BLaER1 treated with 17β-estradiol and CSF1 and Interleukin-3, amounts not matched to agents 10 nM and 100 nM (cell line): Measurements from ENCODE around the gene CDKAL1.

ENCODE experiments used
- H3K27ac ChIP-seq, 11 experiments: shearing (Covaris generic); formaldehyde crosslinking; 2 replicates each; pipeline ENCODE4 v1.8.1; 2022
- H3K27me3 ChIP-seq, 11 experiments: shearing (Covaris generic); formaldehyde crosslinking; 2 replicates each; pipeline ENCODE4 v1.8.1; 2022
- H3K36me3 ChIP-seq, 11 experiments: shearing (Covaris generic); formaldehyde crosslinking; 2 replicates each; pipeline ENCODE4 v1.8.1; 2022
- H3K4me1 ChIP-seq, 10 experiments: shearing (Covaris generic); formaldehyde crosslinking; 2 replicates each; pipeline ENCODE4 v1.8.1; 2022
- H3K4me2 ChIP-seq, 11 experiments: shearing (Covaris generic); formaldehyde crosslinking; 2 replicates each; pipeline ENCODE4 v1.8.1; 2022
- H3K4me3 ChIP-seq, 10 experiments: shearing (Covaris generic); formaldehyde crosslinking; 2 replicates each; pipeline ENCODE4 v1.8.1; 2022
- H3K9ac ChIP-seq, 11 experiments: shearing (Covaris generic); formaldehyde crosslinking; 2 replicates each; pipeline ENCODE4 v1.8.1; 2022
- H3K9me3 ChIP-seq, 11 experiments: shearing (Covaris generic); formaldehyde crosslinking; replicated peaks in 1 of 11; 2 replicates each; pipeline ENCODE4 v1.8.1; 2022
- H4K20me1 ChIP-seq, 11 experiments: shearing (Covaris generic); formaldehyde crosslinking; 2 replicates each; pipeline ENCODE4 v1.8.1; 2022
- Cebpa-rat ChIP-seq, 11 experiments: shearing (Covaris generic); IDR thresholded peaks; 2 replicates each; pipeline ENCODE4 v1.8.1; 2022

Gene CDKAL1

DNA sequence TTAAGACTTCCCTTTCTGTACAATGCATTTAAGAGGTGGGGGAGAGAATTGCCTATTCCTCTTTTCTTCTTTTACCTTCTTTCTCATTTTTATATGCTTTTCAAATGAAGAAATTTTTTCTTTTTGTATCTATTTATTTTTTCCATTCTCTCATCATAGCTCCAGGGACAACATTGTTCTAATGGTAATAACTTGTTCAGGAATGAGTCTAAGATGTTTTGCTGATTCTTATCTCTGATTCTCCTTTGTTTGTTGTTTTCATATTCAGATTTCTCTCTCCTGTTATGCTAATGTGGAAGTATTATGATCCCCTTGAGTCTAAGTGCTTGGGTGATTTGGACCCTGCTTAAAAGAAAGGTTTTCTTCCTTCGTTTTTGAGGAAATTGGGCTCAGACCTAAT is 451.6 kb downstream of the CDKAL1 start:
- no peak overlapping the region for H3K27ac ChIP-seq
- no peak for TF ChIP-seq Cebpa-rat (IDR thresholded peaks at IDR 0.05)

DNA sequence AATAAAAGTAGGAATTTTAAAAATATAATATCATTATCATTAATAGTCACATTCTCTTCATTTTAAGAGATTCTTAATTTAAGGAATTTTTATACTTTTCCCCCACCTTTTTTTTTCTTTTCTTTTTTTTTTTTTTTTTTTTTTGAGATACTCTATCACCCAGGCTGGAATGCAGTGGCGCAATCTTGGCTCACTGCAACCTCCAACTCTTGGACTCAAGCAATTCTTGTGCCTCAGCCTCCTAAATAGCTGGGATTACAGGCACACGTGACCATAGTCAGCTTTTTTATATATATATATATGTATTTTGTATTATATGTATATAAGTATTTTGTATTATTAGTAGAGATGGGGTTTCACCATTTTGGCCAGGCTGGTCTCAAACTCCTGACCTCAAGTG is 457.7 kb downstream of the CDKAL1 start:
- Histone ChIP-seq H3K9ac (no peak overlapping the region), H3K4me3 (no peak overlapping the region), H3K4me2 (no peak overlapping the region), H3K9me3 (peaks cover 0 to 26% (median 15%) of the 10 kb centered on the region in 11 experiments; a peak in 17 of 22 replicates), H3K27me3 (no peaks in the 10 kb centered on the region), H3K36me3 (peaks cover 0 to 21% (median 8%) of the 10 kb centered on the region in 11 experiments; a peak in 9 of 22 replicates), H4K20me1 (no peaks in the 10 kb centered on the region), H3K27ac (no peak overlapping the region), H3K4me1 (no peaks in the 10 kb centered on the region)
- TF ChIP-seq Cebpa-rat (IDR thresholded peaks at IDR 0.05) = no peak

More for the DNA sequence above, 451.6 kb downstream of the CDKAL1 start:
- no peak overlapping the region for H3K4me2 ChIP-seq
- no peaks in the 10 kb centered on the region for H4K20me1 ChIP-seq
- H3K4me3 ChIP-seq = no peak overlapping the region
- H3K9ac ChIP-seq = no peak overlapping the region
- H3K4me1 ChIP-seq = no peaks in the 10 kb centered on the region
- no peaks in the 10 kb centered on the region for H3K27me3 ChIP-seq
- peaks cover 6 to 16% (median 10%) of the 10 kb centered on the region in 11 experiments; a peak in 11 of 22 replicates for H3K36me3 ChIP-seq
- peaks cover 19 to 25% (median 22%) of the 10 kb centered on the region in 11 experiments for H3K9me3 ChIP-seq

DNA sequence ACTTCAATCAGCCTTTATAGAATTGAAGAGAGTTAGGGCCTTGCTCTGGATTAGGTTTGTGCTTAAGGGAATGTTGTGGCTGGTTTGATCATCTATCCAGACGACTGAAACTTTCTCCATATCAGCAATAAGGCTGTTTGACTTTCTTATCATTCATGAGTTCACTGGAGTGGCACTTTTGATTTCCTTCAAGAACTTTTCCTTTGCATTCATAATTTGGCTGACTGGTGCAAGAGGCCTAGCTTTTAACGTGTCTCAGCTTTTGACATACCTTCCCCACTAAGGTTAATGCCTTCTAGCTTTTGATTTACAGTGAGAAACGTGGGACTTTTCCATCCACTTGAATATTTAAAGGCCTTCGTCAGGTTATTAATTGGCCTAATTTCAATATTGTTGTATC is 461.8 kb downstream of the CDKAL1 start:
- Histone ChIP-seq H4K20me1 (no peaks in the 10 kb centered on the region), H3K27ac (no peak overlapping the region), H3K9me3 (peaks cover 0 to 23% (median 15%) of the 10 kb centered on the region in 11 experiments; a peak in 17 of 22 replicates), H3K27me3 (no peaks in the 10 kb centered on the region), H3K36me3 (peaks cover 6 to 27% (median 11%) of the 10 kb centered on the region in 11 experiments; a peak in 13 of 22 replicates), H3K9ac (no peak overlapping the region), H3K4me3 (no peak overlapping the region), H3K4me1 (no peaks in the 10 kb centered on the region), H3K4me2 (no peak overlapping the region)
- no peak for TF ChIP-seq Cebpa-rat (IDR thresholded peaks at IDR 0.05)

DNA sequence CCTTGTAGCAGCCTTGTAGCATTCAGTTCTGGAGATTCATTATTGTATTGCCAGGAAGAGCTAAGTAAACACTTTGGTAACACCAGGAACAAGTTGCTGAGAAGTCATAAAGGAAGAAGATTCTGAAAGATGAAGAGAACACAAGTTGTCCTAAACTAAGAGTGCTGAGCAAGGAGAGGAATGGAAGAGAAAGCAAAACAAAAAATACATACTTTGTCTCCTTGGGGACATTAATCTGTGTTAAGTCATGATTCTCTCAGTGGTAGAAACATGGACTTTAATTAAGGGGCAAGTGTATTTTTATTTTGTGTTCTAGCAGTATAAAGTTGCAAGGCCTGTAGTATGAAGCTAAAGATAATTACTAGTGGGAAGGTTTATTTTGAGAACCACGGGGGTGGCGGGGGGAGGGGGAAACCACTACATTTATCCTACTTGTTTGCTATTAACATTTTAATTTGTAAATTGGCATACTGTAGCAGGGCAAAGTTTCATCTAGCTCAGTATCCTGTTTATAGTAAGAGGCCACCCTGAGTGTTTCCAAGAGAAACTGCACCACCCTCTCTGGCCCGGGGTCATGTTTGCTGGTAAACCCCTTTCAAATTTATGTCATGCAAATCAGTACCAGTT is 463.0 kb downstream of the CDKAL1 start:
- no peaks in the 10 kb centered on the region for H3K27me3 ChIP-seq
- H3K27ac ChIP-seq = no peak overlapping the region
- H3K4me3 ChIP-seq = no peak overlapping the region
- H3K4me2 ChIP-seq = no peak overlapping the region
- H3K9me3 ChIP-seq = peaks cover 0 to 23% (median 15%) of the 10 kb centered on the region in 11 experiments; a peak in 17 of 22 replicates
- no peak overlapping the region for H3K9ac ChIP-seq
- H3K4me1 ChIP-seq = no peaks in the 10 kb centered on the region
- no peak for TF ChIP-seq Cebpa-rat (IDR thresholded peaks at IDR 0.05)
- H4K20me1 ChIP-seq = no peaks in the 10 kb centered on the region
- H3K36me3 ChIP-seq = peaks cover 7 to 32% (median 17%) of the 10 kb centered on the region in 11 experiments; a peak in 16 of 22 replicates

DNA sequence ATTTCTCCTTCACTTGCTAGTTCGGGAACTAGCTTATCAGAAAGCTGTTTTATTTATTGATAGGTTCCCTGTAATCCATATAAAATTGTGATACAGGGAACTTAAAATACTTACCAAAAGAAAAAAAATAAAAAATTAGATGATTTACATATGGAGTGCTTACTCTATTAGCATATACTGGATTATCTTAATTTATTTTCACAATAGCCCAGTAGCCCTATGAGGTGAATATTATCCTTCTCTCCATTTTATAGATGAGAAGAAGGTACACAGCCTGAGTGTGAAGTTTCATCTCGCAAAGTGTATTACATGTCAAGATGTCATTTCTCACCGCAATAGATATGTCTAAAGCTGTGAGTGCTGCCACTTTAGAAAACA is 463.5 kb downstream of the CDKAL1 start:
- TF ChIP-seq Cebpa-rat (IDR thresholded peaks at IDR 0.05) = no peak
- no peaks in the 10 kb centered on the region for H4K20me1 ChIP-seq
- H3K4me1 ChIP-seq = no peaks in the 10 kb centered on the region
- peaks cover 12 to 37% (median 19%) of the 10 kb centered on the region in 11 experiments; a peak in 17 of 22 replicates for H3K36me3 ChIP-seq
- peaks cover 0 to 23% (median 15%) of the 10 kb centered on the region in 11 experiments; a peak in 17 of 22 replicates for H3K9me3 ChIP-seq
- H3K4me3 ChIP-seq = no peak overlapping the region
- H3K27ac ChIP-seq = no peak overlapping the region
- no peaks in the 10 kb centered on the region for H3K27me3 ChIP-seq
- H3K9ac ChIP-seq = no peak overlapping the region
- no peak overlapping the region for H3K4me2 ChIP-seq

DNA sequence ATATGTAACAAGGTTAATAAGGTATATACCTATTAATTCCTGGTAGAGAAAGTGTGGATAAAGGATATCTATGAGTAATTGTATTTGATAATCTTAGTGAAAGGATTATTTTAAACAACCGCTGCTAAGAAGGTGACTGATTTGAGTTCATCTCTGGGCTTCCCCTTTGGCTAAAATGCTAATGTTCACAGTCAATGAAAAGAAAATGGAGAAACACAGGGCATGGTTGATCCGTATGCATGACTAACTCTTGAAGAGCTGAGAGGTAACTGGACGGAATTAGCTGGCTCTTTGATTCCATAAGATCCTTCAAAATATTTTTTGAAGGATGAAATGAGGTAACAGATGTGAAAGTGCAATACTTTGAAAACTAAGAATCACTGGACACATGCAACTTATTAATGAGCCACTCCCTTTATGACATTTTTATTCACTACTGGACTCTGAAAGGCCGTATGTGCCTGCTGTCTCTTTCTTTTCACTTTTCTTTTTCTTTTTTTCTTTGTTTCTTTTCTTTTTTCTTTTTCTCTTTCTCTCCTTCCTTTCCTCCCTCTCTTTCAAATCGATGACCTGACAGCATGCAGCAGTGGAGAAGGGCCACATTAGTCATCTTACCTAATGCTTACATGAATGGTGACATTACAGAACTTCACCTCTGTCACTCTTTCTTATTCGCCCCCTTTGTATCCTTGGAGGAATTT is 464.6 kb downstream of the CDKAL1 start:
- no peak for TF ChIP-seq Cebpa-rat (IDR thresholded peaks at IDR 0.05)
- Histone ChIP-seq H3K27me3 (no peaks in the 10 kb centered on the region), H4K20me1 (no peaks in the 10 kb centered on the region), H3K36me3 (peaks cover 13 to 38% (median 22%) of the 10 kb centered on the region in 11 experiments; a peak in 17 of 22 replicates), H3K27ac (no peak overlapping the region), H3K4me2 (no peak overlapping the region), H3K9me3 (peaks cover 0 to 20% (median 15%) of the 10 kb centered on the region in 11 experiments; a peak in 17 of 22 replicates), H3K4me1 (no peaks in the 10 kb centered on the region), H3K4me3 (no peak overlapping the region), H3K9ac (no peak overlapping the region)

DNA sequence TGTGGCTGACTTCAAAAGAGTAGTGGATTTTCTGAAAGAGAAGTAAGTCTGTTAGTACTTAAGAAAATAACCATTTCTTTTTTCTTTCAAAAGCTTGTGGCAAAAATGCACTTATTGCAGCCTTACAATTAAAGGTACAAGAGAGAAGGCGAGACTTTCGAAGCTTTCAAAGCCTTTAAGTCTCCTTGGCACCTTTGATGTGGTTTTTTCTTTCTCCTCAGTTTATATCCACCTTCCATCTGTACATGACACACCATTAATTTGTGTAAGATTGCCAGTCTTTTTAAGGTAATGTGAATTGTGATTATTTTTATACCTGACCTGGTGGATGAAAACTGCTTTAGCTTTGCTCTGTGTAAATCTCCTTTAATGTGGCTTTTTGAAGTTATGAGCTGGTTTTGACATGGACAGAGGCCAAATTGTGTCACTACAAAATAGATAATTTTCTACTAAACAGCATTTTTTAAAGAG is 466.1 kb downstream of the CDKAL1 start:
- H3K36me3 ChIP-seq = peaks cover 10 to 33% (median 19%) of the 10 kb centered on the region in 11 experiments; a peak in 15 of 22 replicates
- no peaks in the 10 kb centered on the region for H4K20me1 ChIP-seq
- no peaks in the 10 kb centered on the region for H3K27me3 ChIP-seq
- peaks cover 0 to 8% (median 3%) of the 10 kb centered on the region in 11 experiments; a peak in 13 of 22 replicates for H3K9me3 ChIP-seq
- H3K27ac ChIP-seq = no peak overlapping the region
- no peak overlapping the region for H3K4me3 ChIP-seq
- no peak overlapping the region for H3K4me2 ChIP-seq
- H3K9ac ChIP-seq = no peak overlapping the region
- H3K4me1 ChIP-seq = peaks cover 0 to under 1% (median 0%) of the 10 kb centered on the region in 10 experiments; a peak in 1 of 20 replicates
- no peak for TF ChIP-seq Cebpa-rat (IDR thresholded peaks at IDR 0.05)

DNA sequence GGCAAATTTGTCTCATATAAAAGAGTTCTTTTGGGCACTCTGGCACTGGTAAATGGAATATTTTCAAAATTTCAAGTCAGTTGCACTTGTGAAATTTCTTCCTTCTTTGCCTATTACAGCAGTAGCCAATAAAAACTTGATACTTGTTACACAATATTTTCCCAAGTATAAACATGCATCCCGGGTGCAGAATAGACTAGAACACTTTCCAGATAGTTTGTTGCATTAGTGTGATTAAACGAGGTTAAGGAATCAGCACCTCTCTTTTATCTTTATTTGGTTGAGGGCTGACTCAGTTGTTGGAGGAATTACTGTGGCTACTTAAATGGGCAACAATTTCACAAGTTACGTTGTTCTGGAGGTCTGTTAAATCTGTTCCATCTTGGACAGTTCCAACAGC is 467.5 kb downstream of the CDKAL1 start:
- no peak overlapping the region for H3K9ac ChIP-seq
- no peaks in the 10 kb centered on the region; a peak in 1 of 22 replicates for H3K9me3 ChIP-seq
- TF ChIP-seq Cebpa-rat (IDR thresholded peaks at IDR 0.05) = no peak
- H4K20me1 ChIP-seq = no peaks in the 10 kb centered on the region
- no peaks in the 10 kb centered on the region for H3K27me3 ChIP-seq
- peaks cover 4 to 30% (median 11%) of the 10 kb centered on the region in 11 experiments; a peak in 14 of 22 replicates for H3K36me3 ChIP-seq
- no peak overlapping the region for H3K4me3 ChIP-seq
- no peak overlapping the region for H3K27ac ChIP-seq
- no peak overlapping the region for H3K4me2 ChIP-seq
- peaks cover 0 to 5% (median 0%) of the 10 kb centered on the region in 10 experiments; a peak in 1 of 20 replicates for H3K4me1 ChIP-seq
